MM.1S (cell line): ENCODE results near the gene ARHGEF18.
"Not testable (repeated sequence)": the region's sequence is repeated elsewhere in the genome, so short reads cannot be mapped to it uniquely, and the experiment has no call there.

Source experiments
- DNase-seq: peaks from one replicate; pipeline ENCODE4 v3.0.0-alpha.2; 2015
- H2AFZ ChIP-seq: fragments of 300-600 bp; sonication (generic); 2 replicates; pipeline ENCODE4 v1.6.0; 2016; ENCODE audit warnings: antibody characterized with exemption, low read length
- H3F3A ChIP-seq: fragments of 300-600 bp; sonication (generic); 2 replicates; pipeline ENCODE4 v1.6.1; 2016; ENCODE audit warnings: mild to moderate bottlenecking, antibody characterized with exemption, low read length, moderate library complexity, mixed read lengths; ENCODE audit not compliant: insufficient read depth
- H3K27ac ChIP-seq: fragments of 300-600 bp; sonication (generic); 2 replicates; pipeline ENCODE4 v1.5.1; 2016; ENCODE audit warnings: mild to moderate bottlenecking, low read length
- H3K27me3 ChIP-seq: fragments of 300-600 bp; sonication (generic); replicated peaks from 2 replicates; pipeline ENCODE4 v1.6.0; 2016; ENCODE audit warnings: low read length; ENCODE audit not compliant: insufficient read depth
- H3K36me3 ChIP-seq: fragments of 300-600 bp; sonication (generic); replicated peaks from 2 replicates; pipeline ENCODE4 v1.6.1; 2016; ENCODE audit warnings: mild to moderate bottlenecking, low read length, mixed read lengths; ENCODE audit not compliant: insufficient read depth
- H3K4me1 ChIP-seq: fragments of 300-600 bp; sonication (generic); 2 replicates; pipeline ENCODE4 v1.6.1; 2016; ENCODE audit warnings: low read length, mixed read lengths
- H3K4me2 ChIP-seq: fragments of 300-600 bp; sonication (generic); 2 replicates; pipeline ENCODE4 v1.6.0; 2016; ENCODE audit warnings: low read depth, low read length
- H3K4me3 ChIP-seq: fragments of 300-600 bp; sonication (generic); 2 replicates; pipeline ENCODE4 v1.5.1; 2016; ENCODE audit warnings: low read length, mixed read lengths
- H3K79me2 ChIP-seq: fragments of 300-600 bp; sonication (generic); 2 replicates; pipeline ENCODE4 v1.6.1; 2016; ENCODE audit warnings: mixed run types, low read length, mixed read lengths
- H3K9ac ChIP-seq: fragments of 300-600 bp; sonication (generic); 2 replicates; pipeline ENCODE4 v1.6.1; 2016; ENCODE audit warnings: low read length, mixed read lengths
- H3K9me2 ChIP-seq: fragments of 300-600 bp; sonication (generic); replicated peaks from 2 replicates; pipeline ENCODE4 v1.6.1; 2016; ENCODE audit warnings: mild to moderate bottlenecking, low read length, mixed read lengths; ENCODE audit not compliant: insufficient read depth
- H3K9me3 ChIP-seq: fragments of 300-600 bp; sonication (generic); replicated peaks from 2 replicates; pipeline ENCODE4 v1.6.1; 2016; ENCODE audit warnings: mild to moderate bottlenecking, low read length, mixed read lengths; ENCODE audit not compliant: insufficient read depth
- H4K20me1 ChIP-seq: fragments of 300-600 bp; sonication (generic); 2 replicates; pipeline ENCODE4 v1.6.1; 2016; ENCODE audit warnings: mild to moderate bottlenecking, low read length, moderate library complexity, mixed read lengths; ENCODE audit not compliant: insufficient read depth
- EZH2 ChIP-seq: fragments of 300-600 bp; sonication (generic); optimal IDR thresholded peaks from 2 replicates; pipeline ENCODE3; 2017; ENCODE audit warnings: low read depth, mild to moderate bottlenecking, antibody characterized with exemption, low read length, mixed read lengths
- EZH2phosphoT487 ChIP-seq: fragments of 300-600 bp; sonication (generic); IDR thresholded peaks from 2 replicates; pipeline ENCODE4 v1.6.1; 2018; ENCODE audit warnings: antibody characterized with exemption, low read length
- TF ChIP-seq, protein P1 (sequence below): fragments of 300-600 bp; sonication (generic); IDR thresholded peaks from 2 replicates; pipeline ENCODE4 v1.5.1; 2016; ENCODE audit warnings: antibody characterized with exemption, low read length, mixed read lengths

The ARHGEF18 gene

GRCh38 chr19:7304200-7304599 is 44.5 kb upstream of the ARHGEF18 start:
- H3K27me3 ChIP-seq, result no peaks in the 10 kb centered on the region

GRCh38 chr19:7307590-7308218 is 41.0 kb upstream of the ARHGEF18 start:
- Histone ChIP-seq H2AFZ (no peak overlapping the region), H3F3A (no peaks in the 10 kb centered on the region), H3K36me3 (no peaks in the 10 kb centered on the region), H4K20me1 (no peaks in the 10 kb centered on the region), H3K9me2 (no peaks in the 10 kb centered on the region), H3K27me3 (no peaks in the 10 kb centered on the region), H3K4me1 (no peaks in the 10 kb centered on the region), H3K4me3 (no peak overlapping the region), H3K27ac (no peak overlapping the region), H3K4me2 (no peak overlapping the region), H3K79me2 (no peaks in the 10 kb centered on the region), H3K9ac (no peak overlapping the region), H3K9me3 (no peaks in the 10 kb centered on the region)
- TF ChIP-seq, protein P1, sequence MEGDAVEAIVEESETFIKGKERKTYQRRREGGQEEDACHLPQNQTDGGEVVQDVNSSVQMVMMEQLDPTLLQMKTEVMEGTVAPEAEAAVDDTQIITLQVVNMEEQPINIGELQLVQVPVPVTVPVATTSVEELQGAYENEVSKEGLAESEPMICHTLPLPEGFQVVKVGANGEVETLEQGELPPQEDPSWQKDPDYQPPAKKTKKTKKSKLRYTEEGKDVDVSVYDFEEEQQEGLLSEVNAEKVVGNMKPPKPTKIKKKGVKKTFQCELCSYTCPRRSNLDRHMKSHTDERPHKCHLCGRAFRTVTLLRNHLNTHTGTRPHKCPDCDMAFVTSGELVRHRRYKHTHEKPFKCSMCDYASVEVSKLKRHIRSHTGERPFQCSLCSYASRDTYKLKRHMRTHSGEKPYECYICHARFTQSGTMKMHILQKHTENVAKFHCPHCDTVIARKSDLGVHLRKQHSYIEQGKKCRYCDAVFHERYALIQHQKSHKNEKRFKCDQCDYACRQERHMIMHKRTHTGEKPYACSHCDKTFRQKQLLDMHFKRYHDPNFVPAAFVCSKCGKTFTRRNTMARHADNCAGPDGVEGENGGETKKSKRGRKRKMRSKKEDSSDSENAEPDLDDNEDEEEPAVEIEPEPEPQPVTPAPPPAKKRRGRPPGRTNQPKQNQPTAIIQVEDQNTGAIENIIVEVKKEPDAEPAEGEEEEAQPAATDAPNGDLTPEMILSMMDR, result no peak
- no peak for TF ChIP-seq EZH2phosphoT487
- no peak for TF ChIP-seq EZH2
- no peak for DNase-seq

More at GRCh38 chr19:7304200-7304599, 44.5 kb upstream of the ARHGEF18 start:
- Histone ChIP-seq H3K36me3 (no peaks in the 10 kb centered on the region), H3F3A (no peaks in the 10 kb centered on the region), H3K79me2 (no peaks in the 10 kb centered on the region), H3K4me3 (no peak overlapping the region), H3K9ac (no peak overlapping the region), H2AFZ (no peak overlapping the region), H3K27ac (no peak overlapping the region), H3K9me2 (no peaks in the 10 kb centered on the region), H3K4me2 (no peak overlapping the region), H3K4me1 (no peaks in the 10 kb centered on the region), H4K20me1 (no peaks in the 10 kb centered on the region), H3K9me3 (no peaks in the 10 kb centered on the region)
- TF ChIP-seq, protein P1, result no peak
- TF ChIP-seq EZH2 (no peak), EZH2phosphoT487 (no peak)
- DNase-seq, result no peak

GRCh38 chr19:7308327-7308726 is 40.4 kb upstream of the ARHGEF18 start:
- H3K9me3 ChIP-seq, H4K20me1 ChIP-seq, H3K27ac ChIP-seq, H3K9ac ChIP-seq, H3K4me1 ChIP-seq, H3K4me2 ChIP-seq, DNase-seq, H3K9me2 ChIP-seq, H3K4me3 ChIP-seq, H2AFZ ChIP-seq, H3K27me3 ChIP-seq, H3K36me3 ChIP-seq, H3F3A ChIP-seq, H3K79me2 ChIP-seq: not testable (repeated sequence)

- no peak overlapping the region for H2AFZ ChIP-seq
- no peak for DNase-seq
- no peaks in the 10 kb centered on the region for H3K27me3 ChIP-seq
- H3K4me3 ChIP-seq, result no peak overlapping the region
- TF ChIP-seq, protein P1, result no peak
- no peak for TF ChIP-seq EZH2phosphoT487
- TF ChIP-seq EZH2, result no peak
- H3K9ac ChIP-seq, result no peak overlapping the region
- H3K4me1 ChIP-seq, result no peaks in the 10 kb centered on the region
- no peaks in the 10 kb centered on the region for H3K9me3 ChIP-seq
- H4K20me1 ChIP-seq, result no peaks in the 10 kb centered on the region
- H3K4me2 ChIP-seq, result no peak overlapping the region
- H3F3A ChIP-seq, result no peaks in the 10 kb centered on the region
- no peaks in the 10 kb centered on the region for H3K36me3 ChIP-seq
- no peaks in the 10 kb centered on the region for H3K79me2 ChIP-seq
- H3K9me2 ChIP-seq, result no peaks in the 10 kb centered on the region
- no peak overlapping the region for H3K27ac ChIP-seq
Observed at GRCh38 chr19:7311911-7312310, 36.8 kb upstream of the ARHGEF18 start.
